ENCODE data around the gene PCDH1.
"Not testable (repeated sequence)": the region's sequence is repeated elsewhere in the genome, so short reads cannot be mapped to it uniquely, and the experiment has no call there.

Gene PCDH1

DNA sequence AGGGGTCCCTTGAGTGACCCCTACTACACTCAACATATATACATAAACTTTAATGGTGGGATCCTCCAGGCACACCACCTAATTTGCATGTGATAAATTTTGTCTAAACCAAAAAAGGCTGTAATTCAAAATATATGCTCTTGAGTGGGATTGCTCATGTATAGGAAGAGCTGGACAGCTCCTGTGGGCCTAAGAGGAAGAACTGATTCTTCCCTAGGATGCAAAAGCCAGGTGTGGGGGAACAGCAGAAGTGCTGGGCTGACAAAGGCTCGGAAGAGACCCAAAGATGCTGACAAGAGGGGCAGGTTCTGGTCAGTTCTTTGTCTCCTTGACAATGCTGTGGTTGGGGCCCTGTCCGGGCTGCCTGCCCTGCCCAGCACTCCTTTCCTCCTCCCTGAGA is 43.9 kb downstream of the PCDH1 start:
- DNase-seq (ENCODE audit: low read depth in 2 of 2), result no peak

DNA sequence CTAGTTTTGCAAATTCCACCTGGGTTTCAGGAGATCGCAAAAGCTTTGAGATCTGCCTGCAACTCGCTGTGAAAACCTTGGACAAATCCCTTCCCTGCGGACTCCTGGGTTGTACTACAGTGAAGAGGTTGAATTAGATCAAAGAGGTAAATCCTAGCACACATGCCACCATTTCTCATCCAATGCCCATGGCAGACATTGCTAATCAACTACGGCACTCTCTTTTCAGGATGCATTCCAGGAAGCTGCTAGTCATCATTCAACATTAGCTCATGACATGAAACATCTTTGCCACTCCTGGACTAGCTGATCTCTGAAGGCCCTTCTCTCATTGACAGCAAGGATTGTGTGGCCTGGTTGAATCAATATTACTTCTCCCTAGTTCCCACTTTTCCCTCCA is 46.1 kb downstream of the PCDH1 start:
- no peak for DNase-seq (ENCODE audit: low read depth in 2 of 2)

DNA sequence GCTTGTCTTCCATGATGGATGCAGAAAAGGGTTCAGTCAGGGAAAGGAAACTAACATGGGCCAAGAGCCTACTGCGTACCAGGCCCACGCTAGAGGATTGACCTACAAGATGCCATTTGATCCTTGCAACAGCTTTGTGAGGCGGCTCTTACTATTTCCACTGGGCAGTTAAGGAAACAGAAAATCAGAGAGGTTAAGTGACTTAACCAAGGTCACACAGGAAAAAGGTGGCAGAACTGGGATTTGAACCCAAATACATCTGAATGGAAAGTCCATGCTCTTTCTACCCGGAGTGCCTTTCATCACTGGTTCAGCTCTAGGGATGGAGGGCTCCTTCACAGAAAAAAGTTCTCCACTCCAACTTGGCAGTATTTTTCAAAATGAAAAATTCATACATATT is 50.0 kb downstream of the PCDH1 start:
- DNase-seq (ENCODE audit: low read depth in 2 of 2), result no peak

DNA sequence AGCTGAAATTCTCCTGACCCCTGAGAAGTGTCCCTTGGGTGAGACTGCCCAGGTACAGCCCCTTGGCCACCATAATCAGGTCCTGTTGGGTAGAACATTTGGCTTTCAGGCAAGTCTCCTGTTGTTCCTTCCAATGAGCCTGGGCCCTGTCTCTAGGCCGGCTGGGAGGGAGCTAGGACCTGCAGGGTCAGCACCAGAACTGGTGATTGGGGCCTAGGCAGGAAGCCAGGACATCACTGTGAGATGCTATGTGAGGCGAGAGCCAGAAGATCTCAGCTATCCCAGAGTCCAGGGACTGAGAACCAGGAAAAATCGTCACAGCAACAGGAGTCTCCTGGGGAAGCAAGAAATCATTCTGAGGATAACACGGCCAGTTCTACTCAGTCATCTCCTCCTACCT is 51.5 kb downstream of the PCDH1 start:
- DNase-seq (ENCODE audit: low read depth in 2 of 2), result no peak

DNA sequence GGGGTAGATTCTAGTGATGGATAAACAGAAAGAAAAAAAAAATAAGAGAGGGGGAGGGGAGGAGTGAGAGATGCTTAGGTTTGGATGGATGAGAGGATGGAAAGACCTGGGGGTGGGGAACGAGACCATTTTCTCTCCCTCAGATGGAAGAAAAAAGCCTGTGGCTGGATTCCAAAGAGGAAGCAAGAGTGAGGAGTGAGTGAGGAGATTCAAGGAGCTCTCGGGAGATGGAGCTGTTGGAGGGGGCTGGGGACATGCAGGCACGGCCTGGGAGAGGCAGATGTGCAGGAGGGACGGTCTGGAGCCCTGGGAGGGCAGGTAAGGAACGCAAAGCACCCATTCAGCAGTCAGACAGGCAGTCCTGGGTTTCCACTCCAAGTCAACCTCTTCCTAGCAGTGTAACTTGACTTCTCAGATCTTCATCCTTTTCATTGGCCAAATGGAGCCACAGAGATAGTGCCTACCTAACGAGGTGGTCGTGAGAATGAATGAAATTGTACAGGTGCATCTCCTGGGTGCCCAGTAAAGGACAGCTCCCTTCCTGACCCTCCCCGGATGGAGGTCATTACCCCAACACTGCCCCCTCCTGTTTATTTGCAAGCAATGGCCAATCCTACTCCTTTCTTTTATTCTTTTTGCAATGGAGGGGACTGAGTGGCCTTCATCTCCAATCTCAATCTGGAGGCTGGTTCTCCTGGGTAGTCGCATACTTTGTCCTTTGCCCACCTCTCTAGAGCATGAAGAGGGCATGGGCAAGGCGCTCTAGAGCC is 52.2 kb downstream of the PCDH1 start:
- no peak for DNase-seq (ENCODE audit: low read depth in 2 of 2)

DNA sequence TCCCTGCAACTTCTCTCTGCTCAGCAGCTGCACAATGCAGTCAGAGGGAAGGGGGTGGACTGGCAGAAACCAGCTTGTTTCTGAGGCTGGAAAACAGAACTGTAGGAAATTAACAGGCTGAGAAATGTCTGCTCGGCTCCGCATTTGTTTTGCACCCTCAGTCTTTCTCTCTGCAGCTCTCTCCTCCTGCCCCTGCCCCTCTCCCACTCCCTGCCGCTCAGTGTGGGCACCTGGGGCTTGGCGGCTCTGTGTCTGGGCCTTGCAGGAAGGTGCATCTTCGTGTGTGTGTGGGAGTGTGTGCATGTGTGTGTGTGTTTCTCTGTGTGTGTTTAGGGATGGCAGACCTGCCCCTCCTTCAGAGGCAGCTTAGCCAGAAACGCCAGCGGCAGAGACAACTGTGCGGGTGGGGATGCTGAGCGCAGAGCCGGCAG is 53.0 kb downstream of the PCDH1 start:
- no peak for DNase-seq (ENCODE audit: low read depth in 2 of 2)

DNA sequence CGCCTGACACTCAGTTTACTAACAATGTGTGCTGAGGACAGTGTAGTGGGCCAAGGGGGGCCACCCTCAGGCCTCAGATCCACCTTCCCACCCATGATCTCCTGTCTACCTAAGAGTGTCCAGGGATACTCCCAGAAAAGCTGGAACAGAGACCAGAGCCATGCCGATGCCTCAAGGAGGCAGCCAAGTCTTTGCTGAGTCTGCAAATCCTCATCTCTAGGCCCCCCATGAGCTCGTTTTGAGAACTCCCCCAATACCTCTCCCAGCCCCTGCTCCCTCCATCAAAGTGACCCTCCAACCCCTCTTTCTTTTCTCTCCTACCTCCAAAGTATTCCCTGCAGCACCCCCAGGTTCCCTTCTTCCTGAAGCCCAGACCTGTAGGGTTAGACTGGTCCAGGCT is 53.5 kb downstream of the PCDH1 start:
- no peak for DNase-seq (ENCODE audit: low read depth in 2 of 2)

DNA sequence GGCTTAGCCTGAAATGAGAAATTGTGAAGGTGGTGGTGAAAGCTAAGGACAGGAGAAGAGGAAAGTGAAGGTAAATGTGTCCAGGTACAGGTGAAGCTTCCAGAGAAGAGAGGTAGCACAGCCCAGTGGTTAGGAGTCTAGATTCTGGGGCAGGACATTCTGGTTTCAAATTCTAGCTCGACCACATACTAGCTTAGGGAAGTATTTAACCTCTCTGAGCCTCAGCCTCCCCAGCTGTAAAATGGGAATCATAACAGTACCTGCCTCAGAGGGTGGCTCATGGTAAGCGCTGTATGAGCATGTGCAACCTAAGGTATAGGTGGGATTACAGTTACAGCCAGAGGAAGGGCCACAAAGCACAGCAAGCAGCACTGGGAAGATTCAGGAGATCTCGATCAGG is 55.2 kb downstream of the PCDH1 start:
- DNase-seq (ENCODE audit: low read depth in 2 of 2), result no peak

DNA sequence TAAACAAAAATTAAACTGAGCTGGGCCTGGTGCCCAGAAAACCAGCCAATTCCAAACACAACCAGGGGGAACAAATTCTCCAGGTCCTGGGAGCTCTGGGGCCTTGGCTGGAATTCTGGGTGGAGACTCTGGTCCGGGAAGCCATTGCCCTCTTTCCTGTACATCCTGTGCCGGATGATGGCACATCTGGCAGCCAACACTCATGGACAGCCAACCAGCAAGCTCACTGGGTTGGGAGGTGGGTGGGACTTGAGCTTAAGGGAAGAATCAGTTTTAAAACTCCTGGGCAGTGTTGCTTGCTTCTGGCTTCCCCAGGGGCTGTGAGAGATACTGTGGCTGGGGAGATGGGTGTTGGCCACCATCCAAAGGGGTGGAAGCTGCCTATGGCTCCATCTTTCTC is 56.1 kb downstream of the PCDH1 start:
- no peak for DNase-seq (ENCODE audit: low read depth in 2 of 2)

DNA sequence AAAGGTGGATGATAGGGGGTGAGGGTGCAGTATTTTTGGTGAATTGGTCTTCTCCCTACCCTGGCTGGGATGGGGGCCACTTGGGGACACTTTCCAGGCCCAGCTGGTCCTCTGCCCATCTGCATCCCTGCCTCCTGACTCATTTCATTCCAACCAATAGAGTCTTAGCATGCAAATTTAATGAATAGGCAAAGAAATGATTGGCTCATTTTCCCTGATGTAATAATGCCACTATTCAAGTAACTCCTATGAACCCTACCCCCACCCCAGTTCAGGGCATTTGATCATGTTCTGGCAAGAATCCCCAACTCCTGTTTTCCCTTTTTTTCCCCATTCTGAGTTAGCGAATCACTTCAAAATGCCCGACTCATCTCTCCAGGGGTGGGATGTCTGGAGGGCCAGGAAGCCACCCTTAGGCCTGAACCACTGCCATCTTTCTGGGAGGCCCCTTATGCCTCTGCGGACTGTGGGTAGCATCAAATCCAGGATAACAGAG is 56.7 kb downstream of the PCDH1 start:
- no peak for DNase-seq (ENCODE audit: low read depth in 2 of 2)

DNA sequence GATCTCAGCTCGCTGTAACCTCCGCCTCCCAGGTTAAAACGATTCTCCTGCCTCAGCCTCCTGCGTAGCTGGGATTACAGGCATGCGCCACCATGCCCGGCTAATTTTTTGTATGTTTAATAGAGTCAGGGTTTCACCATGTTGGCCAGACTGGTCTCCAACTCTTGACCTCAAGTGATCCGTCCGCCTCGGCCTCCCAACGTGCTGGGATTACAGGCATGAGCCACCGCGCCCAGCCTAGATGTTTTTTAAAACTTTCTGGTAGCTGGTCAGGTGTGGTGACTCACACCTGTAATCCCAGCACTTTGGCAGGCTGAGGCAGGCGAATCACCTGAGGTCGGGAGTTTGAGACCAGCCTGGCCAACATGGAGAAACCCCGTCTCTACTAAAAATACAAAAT is 57.5 kb downstream of the PCDH1 start:
- DNase-seq (ENCODE audit: low read depth in 2 of 2), result not testable (repeated sequence)

DNA sequence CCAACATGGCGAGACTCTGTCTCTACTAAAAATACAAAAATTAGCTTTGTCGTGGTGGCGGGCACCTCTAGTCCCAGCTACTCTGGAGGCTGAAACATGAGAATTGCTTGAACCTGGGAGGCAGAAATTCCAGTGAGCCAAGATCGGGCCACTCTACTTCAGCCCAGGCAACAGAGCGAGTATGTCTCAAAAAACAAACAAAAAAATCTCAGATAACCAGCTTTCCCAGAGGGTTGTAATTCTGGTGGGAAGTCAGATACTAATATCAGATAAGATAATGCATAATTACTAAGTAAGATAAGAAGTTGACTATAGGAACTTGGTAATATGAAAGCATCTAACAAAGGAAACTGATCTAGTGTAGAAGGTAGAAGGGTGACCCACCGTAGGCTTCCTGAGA is 60.6 kb downstream of the PCDH1 start:
- DNase-seq (ENCODE audit: low read depth in 2 of 2), result no peak

DNA sequence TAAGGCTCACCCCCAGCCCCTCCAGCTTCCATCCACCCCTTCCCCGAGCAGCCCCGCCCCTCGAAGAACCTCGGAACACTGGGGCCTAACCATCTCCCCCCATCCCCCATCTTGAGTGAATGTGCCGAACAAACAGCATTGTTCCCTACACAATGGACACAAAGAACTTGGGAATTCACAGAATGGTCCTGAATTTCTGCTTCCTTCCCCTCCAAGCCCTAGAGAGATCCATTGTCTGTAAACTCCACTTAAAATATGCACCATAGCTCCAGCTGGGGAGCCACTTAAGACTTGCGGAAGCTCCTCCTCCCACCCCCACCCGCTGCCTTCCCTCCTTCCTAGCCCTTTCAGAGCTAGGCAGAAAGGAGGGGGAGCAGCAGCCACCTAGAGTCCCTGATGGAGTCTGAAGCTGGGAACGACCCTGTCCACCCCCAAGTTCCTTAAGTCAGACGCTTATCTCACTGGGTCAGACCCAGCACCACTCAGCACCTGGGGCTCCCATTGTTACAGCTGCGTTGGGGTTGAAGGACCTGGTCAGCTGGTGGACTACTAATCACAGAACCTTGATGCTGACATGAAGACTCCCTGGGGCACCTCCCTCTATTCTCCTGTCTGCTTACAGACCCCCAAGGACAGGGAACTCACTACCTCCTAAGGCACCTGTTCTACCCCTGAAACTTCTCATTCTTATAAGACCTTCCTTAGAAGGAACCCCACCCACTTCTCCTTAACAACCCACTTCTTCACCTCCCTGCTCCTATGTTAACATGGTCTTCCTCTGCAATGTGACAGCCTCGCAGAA is 61.4 kb downstream of the PCDH1 start:
- DNase-seq (ENCODE audit: low read depth in 2 of 2), result no peak

DNA sequence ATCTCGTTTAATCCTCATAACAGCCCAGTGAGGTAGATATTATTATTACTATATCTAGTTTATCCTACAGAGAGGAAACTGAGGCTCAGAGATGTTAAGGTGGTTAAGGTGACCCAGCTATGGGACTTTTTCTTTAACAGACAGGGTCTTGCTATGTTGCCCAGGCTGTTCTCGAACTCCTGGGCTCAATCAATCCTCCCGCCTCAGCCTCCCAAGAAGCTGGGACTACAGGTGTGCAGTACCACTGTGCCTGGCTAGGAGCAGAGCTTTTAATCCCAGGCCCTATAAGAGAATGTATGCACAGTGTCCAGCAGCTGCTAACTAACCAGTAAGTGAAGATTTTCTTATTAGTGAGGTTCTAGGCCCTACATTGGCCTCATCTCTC is 62.4 kb downstream of the PCDH1 start:
- DNase-seq (ENCODE audit: low read depth in 2 of 2), result no peak

DNA sequence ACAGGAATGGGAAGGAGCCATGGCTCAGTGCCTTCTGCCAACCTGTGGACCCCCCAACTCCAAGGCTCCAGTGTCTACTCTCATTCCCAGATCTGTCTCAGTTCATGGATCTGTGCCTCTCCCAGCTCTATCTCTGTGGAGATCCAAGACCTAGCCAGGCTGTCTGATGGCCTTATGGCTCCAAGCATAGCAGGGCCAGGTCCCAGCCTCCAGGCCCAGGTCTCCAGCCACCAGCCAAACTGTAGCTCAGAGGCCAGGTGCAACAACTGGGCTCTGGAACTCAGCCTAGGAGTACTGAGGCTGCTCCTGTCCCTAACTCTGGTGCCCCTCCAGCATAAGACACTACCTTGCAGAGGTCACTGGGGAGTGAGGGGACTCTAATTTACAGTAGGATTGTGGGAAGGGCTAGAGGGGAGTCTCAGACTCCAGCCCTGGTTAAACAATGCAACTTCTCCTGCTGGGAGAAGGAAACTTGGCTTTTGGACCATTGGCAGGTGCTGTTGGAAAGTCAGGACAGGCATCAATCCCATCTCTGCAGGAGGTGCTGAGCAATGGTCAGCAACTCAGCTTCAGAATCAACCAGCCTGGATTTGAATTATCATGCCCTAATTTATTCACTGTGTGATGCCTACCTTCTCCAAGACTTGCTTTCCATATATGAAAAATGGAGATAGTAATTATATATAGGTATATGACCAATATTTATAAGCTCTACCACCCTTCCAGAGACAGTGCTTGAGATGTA is 63.0 kb downstream of the PCDH1 start:
- no peak for DNase-seq (ENCODE audit: low read depth in 2 of 2)

DNA sequence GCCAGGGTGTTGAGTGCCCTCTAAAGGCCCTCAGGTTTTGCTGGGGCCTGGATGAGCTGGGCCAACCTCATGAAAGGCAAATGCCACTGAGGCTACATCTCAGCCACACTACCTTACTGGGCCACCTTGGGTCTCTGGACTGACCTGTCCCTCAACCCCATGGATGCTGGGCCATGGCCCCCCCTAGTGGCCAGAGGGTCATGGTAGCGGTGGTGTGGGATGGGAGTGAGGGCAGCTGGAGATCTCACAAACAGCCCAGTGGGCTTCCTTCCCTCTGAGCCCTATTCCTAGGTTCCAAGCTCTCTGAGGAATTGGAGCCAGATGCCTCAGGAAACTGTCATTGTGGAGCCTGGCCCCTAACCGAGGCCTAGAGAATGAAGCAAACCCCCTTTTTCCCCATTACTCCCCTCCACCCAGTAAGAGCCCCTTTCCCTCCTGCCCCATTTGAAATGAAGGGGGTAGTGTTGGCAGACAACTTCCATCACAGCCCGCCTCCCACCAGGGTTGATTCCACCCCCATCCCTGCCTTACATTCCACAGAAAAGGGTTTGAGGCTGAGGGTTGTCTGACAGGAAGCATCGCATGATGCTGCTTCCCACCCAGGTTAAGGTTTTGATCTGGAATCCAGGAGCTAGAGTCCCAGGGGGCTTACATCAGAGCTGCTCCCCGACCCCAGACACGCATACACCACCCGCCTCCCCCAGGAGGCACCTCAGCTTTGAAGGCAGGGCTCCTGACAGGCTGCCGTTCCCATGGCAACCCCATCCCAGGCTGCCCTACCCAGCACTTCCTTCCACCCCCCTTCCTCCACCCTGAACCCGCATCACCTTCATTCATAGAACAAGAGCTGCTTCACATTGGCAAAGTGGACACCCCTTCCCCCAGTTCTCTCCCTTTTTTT is 63.9 kb downstream of the PCDH1 start:
- DNase-seq (ENCODE audit: low read depth in 2 of 2), result peak in 1 of 2 donors; percentile 6

DNA sequence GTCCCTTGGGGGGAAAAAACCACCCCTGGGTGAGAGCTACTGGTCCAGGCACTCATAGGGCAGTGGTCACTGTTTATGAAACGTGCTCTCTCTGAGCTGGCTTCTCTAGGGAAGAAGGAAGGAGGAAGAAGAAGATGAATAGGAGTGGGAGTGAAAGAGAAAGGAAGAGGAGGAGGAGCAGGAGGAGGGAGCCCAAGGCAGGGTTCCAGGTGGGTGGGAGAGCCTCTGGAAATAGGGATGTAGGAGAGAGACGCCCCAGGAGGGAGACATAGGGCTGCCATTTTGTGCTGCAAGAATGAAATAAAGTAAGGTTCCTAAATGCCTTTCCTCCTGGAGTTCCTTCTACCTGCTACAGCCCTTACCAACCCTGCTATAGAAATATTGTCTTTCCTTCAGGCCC is 65.7 kb downstream of the PCDH1 start:
- no peak for DNase-seq (ENCODE audit: low read depth in 2 of 2)

DNA sequence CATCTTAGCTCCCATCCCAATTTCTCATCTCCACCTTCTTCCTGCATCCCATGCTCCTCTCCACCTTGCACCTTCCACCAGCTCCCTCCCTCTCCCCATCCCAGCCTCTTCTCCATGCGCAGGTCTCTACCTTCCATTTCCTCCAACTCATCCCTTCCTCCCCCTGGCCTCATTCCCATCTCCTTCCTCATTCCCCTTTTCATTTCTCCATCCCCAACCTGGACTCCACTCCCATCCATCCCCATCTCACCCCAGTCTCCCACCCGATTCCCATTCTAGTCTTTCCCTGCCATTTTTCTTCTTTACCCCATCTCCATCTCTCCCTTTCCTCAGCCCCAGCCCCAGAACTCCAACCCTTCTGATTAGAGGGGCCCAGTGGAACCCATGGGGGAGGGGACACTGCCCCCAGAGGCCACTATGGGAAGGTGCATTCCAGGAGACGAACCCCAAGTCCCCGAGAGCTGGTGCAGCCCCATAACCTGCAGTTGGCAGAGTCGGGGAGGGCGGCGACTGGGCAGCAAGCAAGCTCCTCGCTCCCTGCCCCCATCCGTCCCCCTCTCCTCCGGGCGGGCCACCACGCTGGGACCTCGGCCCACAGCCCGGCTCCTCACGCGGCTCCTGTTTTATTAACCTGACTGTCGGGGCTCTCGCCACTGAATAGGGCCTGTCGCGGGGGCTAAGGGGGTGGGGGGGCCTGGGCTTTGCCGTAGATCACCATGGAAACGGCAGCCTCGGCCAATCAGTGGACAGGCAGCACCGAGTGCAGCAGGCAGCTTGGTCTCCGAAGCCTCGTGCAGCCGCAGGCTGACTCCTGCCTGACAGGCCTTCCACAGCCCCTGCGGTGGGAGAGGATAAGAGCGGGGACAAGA is 66.7 kb downstream of the PCDH1 start:
- DNase-seq (ENCODE audit: low read depth in 2 of 2), result no peak

DNA sequence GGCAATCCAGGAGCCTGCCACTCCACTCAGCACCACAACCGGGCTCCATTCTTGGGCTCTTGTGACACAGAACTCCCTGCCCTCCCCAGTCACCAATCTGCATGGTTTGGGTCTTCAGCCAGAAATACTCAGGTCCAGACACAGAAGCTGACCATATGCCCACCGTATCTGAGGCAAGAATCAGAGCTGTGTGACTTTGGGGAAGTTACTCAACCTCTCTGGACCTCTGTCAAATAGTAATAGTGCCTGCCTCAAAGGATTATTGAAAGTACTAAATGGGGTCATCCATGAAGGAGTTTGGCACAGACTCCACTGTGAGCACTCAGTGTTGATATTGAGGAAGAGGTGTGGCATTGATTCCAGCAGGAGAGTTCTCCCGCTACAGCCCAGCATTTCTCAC is 67.5 kb downstream of the PCDH1 start:
- no peak for DNase-seq (ENCODE audit: low read depth in 2 of 2)

DNA sequence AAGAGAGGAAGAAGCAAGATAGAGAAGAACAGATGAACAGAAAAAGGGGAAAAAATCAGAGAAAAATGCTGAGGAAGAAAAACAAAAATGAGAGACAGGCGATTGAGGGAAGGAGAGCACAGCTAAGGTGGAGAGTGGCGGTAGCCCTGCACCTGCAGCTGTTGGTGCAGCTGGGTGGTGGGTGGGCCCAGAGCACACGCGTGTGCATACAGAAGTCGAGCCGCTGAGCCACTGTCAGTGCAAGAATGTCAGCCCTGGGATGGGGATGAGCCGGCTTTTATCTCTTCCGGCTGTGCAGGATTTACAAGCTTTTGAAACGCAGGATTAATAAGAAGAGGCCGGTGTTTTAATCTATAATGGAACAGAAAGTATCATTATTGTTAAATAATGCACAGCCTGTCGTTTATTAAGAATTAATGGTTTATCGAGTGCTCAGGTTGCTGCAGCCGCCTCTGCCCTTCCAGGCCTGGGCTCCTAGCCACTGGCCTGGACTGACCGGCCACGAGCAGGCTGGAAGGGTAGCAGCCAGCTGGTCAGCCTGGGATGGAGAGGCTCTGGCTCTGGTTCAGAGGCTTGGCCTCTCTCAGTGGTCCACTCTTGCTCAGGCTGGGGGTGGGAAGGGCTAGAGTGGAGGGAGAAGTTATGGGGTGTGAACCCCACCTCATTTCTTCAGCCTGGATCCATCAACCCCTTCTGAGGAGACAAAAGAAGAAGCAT is 68.7 kb downstream of the PCDH1 start:
- DNase-seq (ENCODE audit: low read depth in 2 of 2), result no peak
